Activated T-cell treated with anti-CD3 and anti-CD28 coated beads for 4 hours (primary cell): ENCODE results near the gene GNAQ.

Experiments
- DNase-seq: peaks from one replicate; pipeline ENCODE4 v3.0.0-alpha.2; 2020

GNAQ gene

GRCh38 chr9:77965445-77966123, 66.0 kb downstream of the GNAQ start:
- no peak for DNase-seq

GRCh38 chr9:77964258-77964657, 67.4 kb downstream of the GNAQ start:
- no peak for DNase-seq

DNA sequence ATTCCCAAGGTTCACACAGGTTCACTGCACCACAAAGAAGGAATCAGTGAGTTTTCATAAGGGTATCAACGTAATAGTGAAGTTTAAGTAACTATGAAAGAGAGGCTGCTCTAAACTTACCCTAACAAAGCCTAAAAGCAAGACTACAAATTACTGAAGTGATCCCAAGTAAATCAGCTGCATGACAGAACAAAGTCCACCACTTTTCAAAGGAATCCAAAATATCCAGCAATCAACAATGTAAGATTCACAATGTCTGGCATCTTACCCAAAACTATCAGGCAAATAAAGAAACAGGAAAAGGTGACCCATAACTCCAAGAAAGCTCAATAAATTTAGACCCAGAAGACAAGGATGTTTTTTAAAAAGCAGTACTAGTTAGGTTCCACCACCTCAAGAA, 70.1 kb downstream of the GNAQ start:
- DNase-seq, result no peak

DNA sequence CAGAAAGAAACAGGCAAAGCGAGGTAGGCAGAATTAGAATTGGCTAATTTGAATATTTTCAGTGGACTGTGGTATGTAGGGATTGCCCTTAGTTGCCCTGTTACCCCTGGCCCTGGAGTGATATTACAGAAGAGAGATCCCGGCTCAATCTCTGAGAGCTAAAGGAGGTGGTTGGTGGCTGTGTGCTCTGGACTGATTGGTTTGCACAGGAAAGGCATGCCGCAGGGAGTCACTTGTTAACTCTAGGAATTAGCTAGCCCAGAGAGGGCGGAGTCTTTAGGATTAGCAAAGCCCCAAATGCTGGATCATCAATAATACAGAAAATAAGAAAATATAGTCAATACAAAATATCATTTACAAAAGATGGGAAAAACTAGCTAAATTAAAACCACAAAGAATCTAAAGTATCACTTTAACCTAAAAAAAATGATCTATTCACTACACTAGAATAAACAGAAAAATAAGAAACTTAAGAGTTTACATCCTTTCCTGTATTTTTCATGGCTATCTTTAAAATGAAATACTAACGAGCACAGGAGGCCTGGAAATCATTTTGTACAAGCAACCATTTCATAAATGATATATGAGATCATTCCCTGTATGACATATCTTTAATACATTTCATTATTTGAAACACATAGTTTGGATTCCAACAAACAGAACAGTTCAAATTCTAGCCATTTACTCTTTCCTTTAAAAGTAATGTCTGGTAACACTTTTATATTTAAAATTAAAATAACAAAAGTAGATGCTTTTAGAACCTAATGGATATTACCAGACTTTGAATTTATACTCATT, 71.1 kb downstream of the GNAQ start:
- DNase-seq, result no peak

GRCh38 chr9:77959803-77960202, 71.8 kb downstream of the GNAQ start:
- DNase-seq, result no peak

DNA sequence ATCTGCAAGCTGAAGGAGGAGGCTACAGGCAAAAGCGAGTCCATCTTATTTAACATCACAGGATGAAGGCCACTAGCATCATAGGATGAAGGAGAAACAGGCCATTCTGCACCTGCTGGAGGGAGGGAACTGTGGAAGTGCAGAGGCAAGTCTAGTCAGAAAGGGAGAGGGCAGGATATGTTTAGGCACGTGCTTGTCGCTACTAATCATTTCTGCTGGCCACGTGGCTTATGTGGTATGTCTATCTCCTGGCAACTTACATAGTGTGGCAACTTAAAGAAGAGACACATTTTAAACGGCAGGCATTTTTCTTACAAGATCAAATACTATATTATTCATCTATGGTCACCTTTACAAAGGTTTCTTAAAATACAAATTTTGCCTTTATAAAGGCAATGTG, 74.0 kb downstream of the GNAQ start:
- no peak for DNase-seq

GRCh38 chr9:77956555-77956954, 75.1 kb downstream of the GNAQ start:
- DNase-seq, result no peak

GRCh38 chr9:77954666-77955015, 77.0 kb downstream of the GNAQ start:
- no peak for DNase-seq

DNA sequence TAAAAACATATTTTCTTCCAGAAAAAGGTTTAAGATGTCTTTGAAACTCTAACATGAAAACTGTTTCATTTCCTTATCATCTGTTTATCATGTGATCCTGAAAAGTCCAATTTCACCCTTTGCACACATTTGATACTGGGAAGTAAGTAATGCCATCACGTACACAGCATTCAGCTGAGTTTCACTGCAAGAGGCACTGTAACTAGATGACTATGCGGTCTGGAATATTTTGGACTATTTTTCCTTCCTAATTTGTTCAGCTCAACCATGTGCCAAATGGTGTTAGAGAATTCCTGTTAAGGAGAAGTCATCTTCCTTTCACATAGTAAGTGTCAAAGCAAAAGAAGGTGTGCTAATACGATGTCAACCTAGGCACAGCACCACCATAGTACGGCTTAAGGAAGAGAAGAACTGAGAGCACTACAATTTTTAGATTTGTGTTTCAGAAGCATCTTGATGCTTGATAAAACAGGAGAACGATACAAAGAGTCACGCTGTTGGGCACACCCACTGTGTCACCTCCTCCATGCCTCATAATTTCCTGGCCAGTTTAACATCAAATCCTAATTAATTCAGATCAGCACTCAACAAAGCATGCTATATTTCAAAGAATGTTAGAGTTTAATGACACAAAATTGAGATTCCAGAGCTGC, 77.5 kb downstream of the GNAQ start:
- DNase-seq, result no peak

DNA sequence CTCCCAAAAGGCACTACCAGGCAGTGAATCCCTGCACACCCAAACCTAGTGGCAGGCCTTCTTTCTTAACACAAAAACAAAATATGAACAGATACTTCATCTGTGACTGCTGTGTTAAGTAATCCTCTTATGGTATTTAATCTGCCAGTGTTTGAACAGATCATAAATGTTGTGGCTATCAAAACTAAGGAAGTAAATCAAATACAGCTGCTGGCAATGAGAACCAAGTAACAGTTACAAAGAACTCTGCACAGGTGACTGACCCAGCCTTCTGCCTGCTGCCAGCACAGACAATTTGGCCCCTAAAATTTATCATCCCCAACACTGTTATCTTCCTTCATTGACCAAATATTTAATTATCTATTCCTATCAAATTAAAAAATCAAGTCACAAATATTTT, 78.0 kb downstream of the GNAQ start:
- no peak for DNase-seq

- no peak for DNase-seq
These were observed 78.8 kb downstream of the GNAQ start for GRCh38 chr9:77952635-77953328.

GRCh38 chr9:77951369-77951768, 80.2 kb downstream of the GNAQ start:
- no peak for DNase-seq

DNA sequence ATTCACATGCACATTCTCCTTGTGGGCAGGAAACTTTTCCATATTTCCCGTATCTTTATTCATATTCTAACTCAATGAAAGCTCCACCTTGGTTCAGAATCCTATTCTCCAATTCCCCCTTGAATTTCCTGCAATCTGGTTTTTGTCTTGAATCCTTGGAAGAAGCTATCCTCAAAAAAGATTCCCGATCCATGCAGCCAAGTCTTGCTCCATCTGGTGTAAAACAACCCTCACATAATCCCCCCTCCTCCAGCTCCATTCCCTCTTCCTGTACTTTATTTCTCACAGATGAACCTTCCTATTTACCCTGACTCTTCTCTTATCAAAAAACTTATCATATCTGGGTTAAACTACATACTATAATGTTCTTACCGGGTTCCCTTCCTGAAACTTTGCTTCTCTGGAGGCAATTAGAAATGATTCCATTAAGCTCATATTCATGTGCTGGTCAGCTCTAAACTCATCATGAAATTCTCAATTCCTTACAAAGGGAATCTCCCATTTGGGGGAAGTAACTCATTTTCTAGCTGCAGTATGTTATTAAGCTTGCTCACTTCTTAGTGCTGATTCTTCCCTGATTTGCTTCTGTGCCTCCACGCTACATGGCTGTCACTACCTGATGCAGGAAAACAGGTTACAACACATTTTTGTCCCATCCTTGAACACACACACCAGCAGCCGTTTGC, 81.7 kb downstream of the GNAQ start:
- no peak for DNase-seq

- no peak for DNase-seq
These were observed 84.0 kb downstream of the GNAQ start for GRCh38 chr9:77947651-77948050.

DNA sequence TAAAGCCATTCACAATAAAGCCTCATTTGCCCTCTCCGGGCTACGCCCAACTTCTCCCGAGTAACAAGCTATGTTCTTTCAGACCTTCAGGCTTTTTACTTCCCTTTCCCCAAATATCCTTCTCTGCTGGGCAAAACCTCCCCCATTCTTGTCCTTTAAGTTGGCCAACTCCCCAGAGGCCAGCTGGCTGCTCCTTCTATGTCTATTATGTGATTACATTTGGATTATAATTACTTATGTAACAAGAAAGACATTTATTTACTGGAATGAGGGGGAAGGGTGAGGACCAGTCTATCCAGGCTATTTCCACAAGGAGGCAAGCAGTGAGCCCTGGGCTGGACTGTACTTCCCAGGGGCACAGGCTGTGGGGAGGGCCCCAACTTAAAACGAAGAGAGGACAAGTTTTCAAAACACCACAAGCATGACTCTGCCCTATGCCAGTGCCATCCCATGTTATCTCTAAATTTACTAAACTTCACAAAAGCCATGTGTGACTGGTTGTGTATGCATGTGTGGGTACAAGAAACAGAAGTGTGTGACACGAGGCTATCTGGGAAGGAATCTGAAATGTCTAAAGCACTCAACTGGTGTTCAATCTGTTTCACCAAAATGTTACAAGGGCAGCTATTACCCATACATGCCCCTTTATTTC, 84.5 kb downstream of the GNAQ start:
- DNase-seq, result no peak

- DNase-seq, result no peak
These were observed 85.3 kb downstream of the GNAQ start for GRCh38 chr9:77946296-77946695.

- DNase-seq, result no peak
These were observed 85.8 kb downstream of the GNAQ start for GRCh38 chr9:77945798-77946197.

- no peak for DNase-seq
These were observed 86.9 kb downstream of the GNAQ start for GRCh38 chr9:77944556-77945243.

DNA sequence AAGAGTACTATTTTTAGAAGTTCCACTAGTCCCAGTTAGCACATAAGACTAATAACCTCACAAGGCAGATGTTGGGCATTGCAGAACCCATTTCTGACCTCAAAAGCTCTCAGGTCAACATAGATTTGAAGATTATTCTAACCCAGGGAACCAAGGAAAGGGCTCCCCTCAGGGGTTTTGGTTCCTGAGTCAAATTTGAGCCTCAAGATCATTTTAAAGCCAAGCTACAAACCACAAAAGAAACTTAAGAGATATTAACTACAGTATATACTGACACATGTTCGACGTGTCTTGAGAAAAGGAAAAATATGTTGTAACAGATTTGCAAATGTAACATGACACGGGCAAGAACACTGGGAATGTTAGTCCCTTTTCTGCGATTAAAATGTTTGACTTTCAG, 88.6 kb downstream of the GNAQ start:
- DNase-seq, result no peak

DNA sequence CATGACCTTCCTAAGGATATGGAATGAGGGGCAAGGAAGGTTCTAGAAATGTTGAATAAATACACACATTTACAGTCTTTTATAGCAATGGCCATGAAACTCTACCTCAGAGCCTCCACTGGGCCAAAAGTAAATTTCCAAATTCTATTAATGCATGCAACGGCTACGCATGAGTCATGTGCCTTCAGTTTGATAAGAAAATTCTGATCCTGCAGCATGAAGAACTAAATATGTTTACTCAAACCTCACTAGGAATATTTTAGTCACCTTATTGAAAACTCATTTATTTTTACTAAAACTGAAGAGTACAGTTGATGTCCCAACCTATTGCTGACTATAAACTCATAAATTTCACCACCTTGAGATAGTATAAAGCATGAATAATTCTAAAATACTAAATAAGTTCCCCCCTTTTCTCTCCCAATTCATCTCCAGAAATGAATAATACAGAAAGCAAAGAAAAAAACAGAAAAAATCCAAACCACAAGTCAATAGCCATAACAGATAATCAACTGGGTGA, 92.4 kb downstream of the GNAQ start:
- no peak for DNase-seq

- DNase-seq, result no peak
These were observed 93.4 kb downstream of the GNAQ start for GRCh38 chr9:77938163-77938562.

DNA sequence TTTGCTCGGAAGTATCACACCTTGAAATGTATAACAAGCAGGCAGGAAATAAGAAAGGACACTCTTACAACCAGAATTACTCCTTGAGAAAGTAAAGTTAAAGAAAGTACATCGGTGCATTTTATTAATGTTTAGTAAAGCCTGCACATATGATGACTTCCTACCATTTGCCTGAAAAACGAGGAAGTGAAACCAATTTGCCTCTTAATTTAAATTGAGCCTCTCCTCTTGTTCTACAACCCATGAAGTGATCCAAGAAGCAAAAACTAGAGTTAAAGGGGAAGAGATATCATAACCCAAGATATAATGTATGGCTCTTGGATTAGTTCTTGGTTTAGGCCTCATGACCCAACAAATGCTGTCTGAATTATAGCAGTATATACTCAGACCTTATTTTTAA, 95.6 kb downstream of the GNAQ start:
- no peak for DNase-seq
